Activated CD4-positive, alpha-beta T cell treated with anti-CD3 and anti-CD28 coated beads for 24 hours (primary cell): ENCODE data around the gene CHMP2B.
A peak's percentile ranks its signal among the peaks of the same experiment; 100 is the strongest.
"Not testable (repeated sequence)": the region's sequence is repeated elsewhere in the genome, so short reads cannot be mapped to it uniquely, and the experiment has no call there.

ENCODE experiments used
- DNase-seq, 2 donors: peaks; one replicate each; pipeline ENCODE4 v3.0.0-alpha.2; 2020; ENCODE audit warnings: low read depth in 2 of 2

CHMP2B gene

GRCh38 chr3:87233805-87234204, 6.7 kb downstream of the CHMP2B start:
- DNase-seq: no peak

GRCh38 chr3:87236093-87236492, 9.0 kb downstream of the CHMP2B start:
- DNase-seq: no peak

- no peak for DNase-seq
Measured at GRCh38 chr3:87246662-87247429, 19.7 kb downstream of the CHMP2B start.

GRCh38 chr3:87247430-87247773, 20.3 kb downstream of the CHMP2B start:
- no peak for DNase-seq

GRCh38 chr3:87248231-87248630, 21.1 kb downstream of the CHMP2B start:
- DNase-seq: not testable (repeated sequence)

- DNase-seq: no peak
Measured at GRCh38 chr3:87248831-87249230, 21.7 kb downstream of the CHMP2B start.

GRCh38 chr3:87250009-87250408, 22.9 kb downstream of the CHMP2B start:
- DNase-seq: no peak

- DNase-seq: peak; percentile 12 to 20
Measured at GRCh38 chr3:87260270-87260669, 33.2 kb downstream of the CHMP2B start.

- DNase-seq: no peak
Measured at GRCh38 chr3:87261925-87262324, 34.8 kb downstream of the CHMP2B start.

- no peak for DNase-seq
Measured at GRCh38 chr3:87267953-87268645, 41.0 kb downstream of the CHMP2B start.

GRCh38 chr3:87268646-87269211, 41.6 kb downstream of the CHMP2B start:
- DNase-seq: no peak

- DNase-seq: no peak
Measured at GRCh38 chr3:87269723-87270122, 42.6 kb downstream of the CHMP2B start.

GRCh38 chr3:87270908-87271700, 44.0 kb downstream of the CHMP2B start:
- no peak for DNase-seq

GRCh38 chr3:87272718-87273341, 45.7 kb downstream of the CHMP2B start:
- DNase-seq: no peak

GRCh38 chr3:87276484-87276883, 49.4 kb downstream of the CHMP2B start, which contains the start of gene POU1F1:
Gene POU1F1 (minus strand): TSS chr3:87276584. CDS start chr3:87276462, 122 bp downstream.
- DNase-seq: no peak

- no peak for DNase-seq
Measured at GRCh38 chr3:87287011-87287410, 59.9 kb downstream of the CHMP2B start.

- no peak for DNase-seq
Measured at GRCh38 chr3:87288446-87288845, 61.3 kb downstream of the CHMP2B start.

GRCh38 chr3:87298111-87298718, 71.1 kb downstream of the CHMP2B start:
- DNase-seq: no peak

GRCh38 chr3:87305031-87305430, 77.9 kb downstream of the CHMP2B start:
- DNase-seq: not testable (repeated sequence)
